SK-N-SH treated with all-trans-retinoic acid at 6 μM for 48 hours (cell line): ENCODE results near the gene ATG13.

ENCODE experiments used
- ATAC-seq: fragments of 200-7000 bp; cut with Tn5 transposase; 3 replicates; pipeline ENCODE4 v1.9.1; 2020; ENCODE audit warnings: mild to moderate bottlenecking, moderate library complexity
- ARNTL ChIP-seq: fragments of 450-650 bp; formaldehyde crosslinking; IDR thresholded peaks from 2 replicates; pipeline ENCODE4 v1.5.0; 2020; ENCODE audit warnings: low read depth, mild to moderate bottlenecking, moderate library complexity, borderline replicate concordance
- BACH2 ChIP-seq: fragments of 250-450 bp; sonication (Bioruptor Pico); IDR thresholded peaks from 2 replicates; pipeline ENCODE4 v1.9.0; 2021; ENCODE audit warnings: mild to moderate bottlenecking, borderline replicate concordance
- CREB5 ChIP-seq: fragments of 250-450 bp; sonication (Bioruptor Pico); IDR thresholded peaks from 2 replicates; pipeline ENCODE4 v1.5.1; 2020; ENCODE audit warnings: low read depth, mild to moderate bottlenecking, moderate library complexity
- CSDC2 ChIP-seq: fragments of 250-450 bp; sonication (Bioruptor Pico); IDR thresholded peaks from 2 replicates; pipeline ENCODE4 v1.5.0; 2020; ENCODE audit warnings: mild to moderate bottlenecking, moderate library complexity
- CSRNP3 ChIP-seq: fragments of 250-450 bp; sonication (Bioruptor Pico); IDR thresholded peaks from 2 replicates; pipeline ENCODE4 v1.5.1; 2021; ENCODE audit warnings: mild to moderate bottlenecking, moderate library complexity
- ESRRG ChIP-seq: fragments of 250-450 bp; sonication (Bioruptor Pico); IDR thresholded peaks from 2 replicates; pipeline ENCODE4 v1.6.1; 2021; ENCODE audit warnings: mild to moderate bottlenecking
- GLIS3 ChIP-seq: fragments of 250-450 bp; sonication (Bioruptor Pico); IDR thresholded peaks from 2 replicates; pipeline ENCODE4 v1.5.0; 2020; ENCODE audit warnings: mild to moderate bottlenecking, moderate library complexity
- ISL1 ChIP-seq: fragments of 250-450 bp; sonication (Bioruptor Pico); IDR thresholded peaks from 2 replicates; pipeline ENCODE4 v2.1.2; 2022; ENCODE audit warnings: mild to moderate bottlenecking, moderate library complexity
- OSR1 ChIP-seq: fragments of 250-450 bp; sonication (Bioruptor Pico); IDR thresholded peaks from 2 replicates; pipeline ENCODE4 v1.8.0; 2022; ENCODE audit warnings: moderate library complexity, mild to moderate bottlenecking, inconsistent platforms
- PATZ1 ChIP-seq: fragments of 250-450 bp; sonication (Bioruptor Pico); IDR thresholded peaks from 2 replicates; pipeline ENCODE4 v1.8.0; 2020; ENCODE audit warnings: mild to moderate bottlenecking, moderate library complexity, borderline replicate concordance
- POU6F1 ChIP-seq: fragments of 250-450 bp; sonication (Bioruptor Pico); IDR thresholded peaks from 2 replicates; pipeline ENCODE4 v1.8.0; 2021; ENCODE audit warnings: low read depth, mild to moderate bottlenecking, moderate library complexity, borderline replicate concordance
- PPARA ChIP-seq: fragments of 250-450 bp; sonication (Bioruptor Pico); IDR thresholded peaks from 2 replicates; pipeline ENCODE4 v1.5.0; 2020; ENCODE audit warnings: mild to moderate bottlenecking, borderline replicate concordance
- RARB ChIP-seq: fragments of 250-450 bp; sonication (Bioruptor Pico); IDR thresholded peaks from 2 replicates; pipeline ENCODE4 v1.8.0; 2021; ENCODE audit warnings: mild to moderate bottlenecking, moderate library complexity
- SNAI2 ChIP-seq: fragments of 250-450 bp; sonication (Bioruptor Pico); IDR thresholded peaks from 2 replicates; pipeline ENCODE4 v1.5.0; 2020; ENCODE audit warnings: mild to moderate bottlenecking, moderate library complexity
- TCF4 ChIP-seq: fragments of 250-450 bp; sonication (Bioruptor Pico); IDR thresholded peaks from 2 replicates; pipeline ENCODE4 v1.8.0; 2021; ENCODE audit warnings: mild to moderate bottlenecking, moderate library complexity, borderline replicate concordance
- TOX ChIP-seq: fragments of 250-450 bp; sonication (Bioruptor Pico); IDR thresholded peaks from 2 replicates; pipeline ENCODE4 v1.8.0; 2021; ENCODE audit warnings: mild to moderate bottlenecking, moderate library complexity, borderline replicate concordance
- TSHZ2 ChIP-seq: fragments of 250-450 bp; sonication (Bioruptor Pico); IDR thresholded peaks from 2 replicates; pipeline ENCODE4 v1.5.0; 2020; ENCODE audit warnings: mild to moderate bottlenecking, moderate library complexity
- ZC3H10 ChIP-seq: fragments of 250-450 bp; sonication (Bioruptor Pico); IDR thresholded peaks from 2 replicates; pipeline ENCODE4 v1.5.1; 2021; ENCODE audit warnings: mild to moderate bottlenecking, moderate library complexity
- ZFP3 ChIP-seq: fragments of 250-450 bp; sonication (Bioruptor Pico); IDR thresholded peaks from 2 replicates; pipeline ENCODE4 v1.5.0; 2020; ENCODE audit warnings: mild to moderate bottlenecking, moderate library complexity
- ZFP30 ChIP-seq: fragments of 450-650 bp; formaldehyde crosslinking; IDR thresholded peaks from 2 replicates; pipeline ENCODE4 v1.5.0; 2022; ENCODE audit warnings: mild to moderate bottlenecking, moderate library complexity
- ZNF565 ChIP-seq: fragments of 450-650 bp; formaldehyde crosslinking; conservative IDR thresholded peaks from 2 replicates; pipeline ENCODE4 v1.5.0; 2020; ENCODE audit warnings: low read depth, mild to moderate bottlenecking, moderate library complexity
- ZNF70 ChIP-seq: fragments of 450-650 bp; formaldehyde crosslinking; IDR thresholded peaks from 2 replicates; pipeline ENCODE4 v1.5.0; 2020; ENCODE audit warnings: mild to moderate bottlenecking, moderate library complexity
- ZNF8 ChIP-seq: fragments of 450-650 bp; formaldehyde crosslinking; IDR thresholded peaks from 2 replicates; pipeline ENCODE4 v1.5.0; 2020; ENCODE audit warnings: mild to moderate bottlenecking, moderate library complexity

Gene ATG13

GRCh38 chr11:46678741-46679130, 61.4 kb downstream of the ATG13 start:
- TF ChIP-seq PPARA (CRISPR knock-in tag) (no peak), RARB (CRISPR knock-in tag) (no peak), POU6F1 (CRISPR knock-in tag) (no peak), ZNF8 (CRISPR knock-in tag) (no peak), ZFP3 (CRISPR knock-in tag) (no peak), CREB5 (CRISPR knock-in tag) (no peak), SNAI2 (CRISPR knock-in tag) (no peak), TOX (no peak), TSHZ2 (CRISPR knock-in tag) (no peak), BACH2 (CRISPR knock-in tag) (no peak), ZC3H10 (CRISPR knock-in tag) (no peak), PATZ1 (CRISPR knock-in tag) (no peak), CSRNP3 (CRISPR knock-in tag) (no peak), ARNTL (CRISPR knock-in tag) (no peak), ISL1 (CRISPR knock-in tag) (no peak), ZNF70 (CRISPR knock-in tag) (no peak), GLIS3 (CRISPR knock-in tag) (no peak), TCF4 (no peak), ESRRG (CRISPR knock-in tag) (no peak)
- no peak for ATAC-seq

- no peak for ATAC-seq
- TF ChIP-seq PPARA (CRISPR knock-in tag) (no peak), GLIS3 (CRISPR knock-in tag) (no peak), OSR1 (CRISPR knock-in tag) (no peak), TOX (no peak), ARNTL (CRISPR knock-in tag) (no peak), ZNF565 (CRISPR knock-in tag) (no peak), ISL1 (CRISPR knock-in tag) (no peak), TSHZ2 (CRISPR knock-in tag) (no peak), CSDC2 (CRISPR knock-in tag) (no peak), RARB (CRISPR knock-in tag) (no peak), ZC3H10 (CRISPR knock-in tag) (no peak), ZNF8 (CRISPR knock-in tag) (no peak), BACH2 (CRISPR knock-in tag) (no peak), ESRRG (CRISPR knock-in tag) (no peak), CSRNP3 (CRISPR knock-in tag) (no peak), ZFP3 (CRISPR knock-in tag) (no peak), ZFP30 (no peak), ZNF70 (CRISPR knock-in tag) (no peak)
Measured at GRCh38 chr11:46679241-46680163, 62.1 kb downstream of the ATG13 start.
